ENCODE data around the gene OR8G1.
"Not testable (repeated sequence)": the region's sequence is repeated elsewhere in the genome, so short reads cannot be mapped to it uniquely, and the experiment has no call there.

Gene OR8G1

DNA sequence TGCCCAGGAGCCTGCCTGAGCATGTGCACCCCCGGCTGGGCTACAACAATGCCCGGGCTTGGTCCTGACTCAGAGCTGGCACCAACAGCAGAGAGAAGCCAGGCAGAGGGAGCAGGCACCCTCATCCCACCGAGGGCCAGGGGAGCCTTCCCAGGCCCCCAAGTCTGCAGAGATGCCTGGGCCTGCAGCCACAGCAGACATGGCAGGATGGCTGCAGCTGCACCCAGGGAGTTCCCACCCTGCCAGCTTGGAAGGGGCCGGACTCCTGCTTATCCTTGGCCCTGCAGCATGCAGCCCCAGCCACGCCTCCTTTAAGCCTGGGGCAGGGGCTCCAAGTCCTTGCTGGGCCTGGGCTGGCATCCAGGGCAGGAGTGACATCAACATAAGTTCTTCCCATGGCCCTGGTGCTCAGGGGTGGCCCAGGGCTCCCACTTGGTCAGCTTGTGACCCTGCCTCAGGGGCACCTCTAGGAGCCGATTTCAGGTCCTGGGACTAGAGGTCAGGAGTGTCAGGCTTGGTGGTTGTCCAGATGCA is 31.0 kb upstream of the OR8G1 start:
- Mint-ChIP-seq H3K4me1 (no peaks in the 10 kb centered on the region), H3K4me3 (no peak overlapping the region), H3K27ac (ENCODE audit: low read depth) (no peak overlapping the region), H3K27me3 (no peaks in the 10 kb centered on the region), H3K9me3 (no peaks in the 10 kb centered on the region), H3K36me3 (ENCODE audit: insufficient read depth) (no peaks in the 10 kb centered on the region)
- DNase-seq (ENCODE audit: low spot score in 2 of 2) (no peak), ATAC-seq (replicated peaks; ENCODE audit: extremely low read depth, poor library complexity, severe bottlenecking) (no peak)

DNA sequence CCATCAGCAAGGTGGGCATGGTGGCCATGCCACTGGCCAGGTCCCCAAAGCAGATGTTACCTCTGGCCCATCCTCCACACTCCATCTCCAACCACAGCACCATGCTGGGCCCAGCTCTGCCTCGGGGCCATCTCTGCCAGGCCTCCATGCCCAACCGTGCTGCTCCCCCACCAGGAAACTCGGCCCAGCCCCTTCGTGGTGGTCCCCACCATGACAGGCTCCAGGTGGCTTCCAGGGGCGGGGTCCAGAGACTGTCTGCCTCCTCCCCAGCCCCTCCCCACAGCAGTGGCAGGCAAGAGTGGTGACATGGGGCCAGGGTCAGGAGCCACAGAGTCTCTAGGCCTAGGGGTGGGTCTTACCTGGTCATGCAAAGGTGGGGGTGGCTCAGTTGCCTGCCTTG is 30.5 kb upstream of the OR8G1 start:
- ATAC-seq (replicated peaks; ENCODE audit: extremely low read depth, poor library complexity, severe bottlenecking) (no peak), DNase-seq (ENCODE audit: low spot score in 2 of 2) (no peak)
- Mint-ChIP-seq H3K27ac (ENCODE audit: low read depth) (no peak overlapping the region), H3K36me3 (ENCODE audit: insufficient read depth) (no peaks in the 10 kb centered on the region), H3K4me3 (no peak overlapping the region), H3K27me3 (no peaks in the 10 kb centered on the region), H3K4me1 (no peaks in the 10 kb centered on the region), H3K9me3 (no peaks in the 10 kb centered on the region)

DNA sequence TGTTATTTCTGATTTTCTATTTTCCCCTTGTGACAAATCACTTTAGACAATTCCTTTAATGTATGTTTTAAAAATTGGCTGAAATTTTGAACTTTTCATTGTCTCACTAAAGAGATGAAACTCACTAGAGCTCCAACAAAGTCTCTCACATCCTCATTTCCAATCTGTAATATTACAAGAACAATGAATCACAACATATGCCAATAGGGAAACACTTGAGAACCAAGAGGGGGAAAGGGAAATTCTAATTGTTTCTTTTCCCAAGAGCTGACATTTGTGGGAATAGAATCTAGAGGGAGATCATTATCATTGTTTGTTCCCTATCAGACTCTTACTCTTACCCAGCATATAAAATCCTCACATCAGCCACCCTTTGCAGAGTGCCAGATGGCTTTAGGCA is 29.6 kb upstream of the OR8G1 start:
- DNase-seq (ENCODE audit: low spot score in 2 of 2): no peak
- no peak overlapping the region for H3K4me3 Mint-ChIP-seq
- no peaks in the 10 kb centered on the region for H3K27me3 Mint-ChIP-seq
- no peaks in the 10 kb centered on the region for H3K9me3 Mint-ChIP-seq
- H3K27ac Mint-ChIP-seq (ENCODE audit: low read depth): no peak overlapping the region
- no peaks in the 10 kb centered on the region for H3K36me3 Mint-ChIP-seq (ENCODE audit: insufficient read depth)
- H3K4me1 Mint-ChIP-seq: no peaks in the 10 kb centered on the region
- ATAC-seq (replicated peaks; ENCODE audit: extremely low read depth, poor library complexity, severe bottlenecking): no peak

DNA sequence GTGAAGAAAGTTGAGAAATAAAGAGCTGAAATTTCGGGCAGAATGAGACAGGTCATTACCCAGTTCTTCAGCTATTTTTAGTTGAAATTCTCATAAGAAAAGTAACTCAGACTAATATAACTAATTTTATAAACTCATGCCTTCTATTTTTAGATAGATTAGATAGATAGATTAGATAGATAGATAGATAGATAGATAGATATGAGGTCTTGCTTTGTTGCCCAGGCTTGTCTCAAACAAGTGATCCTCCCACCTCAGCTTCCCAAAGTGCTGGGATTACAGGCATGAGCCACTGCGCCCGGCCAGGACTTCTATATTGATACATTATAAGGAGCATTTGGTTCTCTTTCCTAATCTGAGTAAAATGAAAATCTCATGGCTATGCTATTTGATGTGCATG is 26.9 kb upstream of the OR8G1 start:
- Mint-ChIP-seq H3K4me3 (no peak overlapping the region), H3K27me3 (no peaks in the 10 kb centered on the region), H3K27ac (ENCODE audit: low read depth) (no peak overlapping the region), H3K4me1 (no peaks in the 10 kb centered on the region), H3K36me3 (ENCODE audit: insufficient read depth) (no peaks in the 10 kb centered on the region), H3K9me3 (no peaks in the 10 kb centered on the region)
- DNase-seq (ENCODE audit: low spot score in 2 of 2) (no peak), ATAC-seq (replicated peaks; ENCODE audit: extremely low read depth, poor library complexity, severe bottlenecking) (no peak)

DNA sequence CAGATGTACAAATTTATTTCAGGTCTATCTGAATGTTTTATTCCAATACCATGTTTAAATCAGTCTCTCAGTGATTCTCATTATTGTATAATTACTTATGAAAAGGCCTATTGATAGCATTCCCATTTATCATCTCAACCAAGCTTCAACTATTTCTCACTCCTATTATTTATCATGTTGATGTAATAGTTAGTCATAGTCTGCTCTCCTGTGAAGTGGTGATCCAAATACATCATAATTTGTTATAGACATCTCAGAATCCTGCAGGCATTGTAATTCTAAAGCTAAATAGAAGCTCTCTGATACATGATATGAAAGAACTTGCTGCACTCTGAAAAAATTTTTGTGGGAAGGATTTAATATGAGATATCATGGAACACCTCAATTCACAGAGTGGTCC is 21.8 kb upstream of the OR8G1 start:
- Mint-ChIP-seq H3K4me1 (no peaks in the 10 kb centered on the region), H3K36me3 (ENCODE audit: insufficient read depth) (no peaks in the 10 kb centered on the region), H3K27ac (ENCODE audit: low read depth) (no peak overlapping the region), H3K4me3 (no peak overlapping the region), H3K27me3 (no peaks in the 10 kb centered on the region), H3K9me3 (no peaks in the 10 kb centered on the region)
- no peak for DNase-seq (ENCODE audit: low spot score in 2 of 2)
- ATAC-seq (replicated peaks; ENCODE audit: extremely low read depth, poor library complexity, severe bottlenecking): no peak

DNA sequence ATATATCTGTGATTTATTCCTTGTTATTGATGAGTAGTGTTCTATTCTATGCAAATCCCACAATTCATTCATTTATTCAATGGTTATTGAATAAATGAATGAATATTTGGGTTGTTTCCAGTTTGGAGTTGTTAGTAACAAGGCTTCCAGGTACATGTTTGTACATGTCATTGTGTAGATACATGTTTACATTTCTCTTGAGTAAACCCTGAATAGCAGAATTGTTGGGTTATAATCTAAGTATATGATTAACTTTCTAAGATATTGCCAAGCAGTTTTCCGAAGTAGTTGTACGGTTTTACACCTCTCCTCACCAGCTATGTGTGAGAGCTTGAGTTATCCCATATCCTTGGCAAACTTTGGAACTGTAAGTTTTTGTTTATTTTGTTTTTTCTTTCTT is 18.5 kb upstream of the OR8G1 start:
- Mint-ChIP-seq H3K36me3 (ENCODE audit: insufficient read depth) (no peaks in the 10 kb centered on the region), H3K27ac (ENCODE audit: low read depth) (no peak overlapping the region)

DNA sequence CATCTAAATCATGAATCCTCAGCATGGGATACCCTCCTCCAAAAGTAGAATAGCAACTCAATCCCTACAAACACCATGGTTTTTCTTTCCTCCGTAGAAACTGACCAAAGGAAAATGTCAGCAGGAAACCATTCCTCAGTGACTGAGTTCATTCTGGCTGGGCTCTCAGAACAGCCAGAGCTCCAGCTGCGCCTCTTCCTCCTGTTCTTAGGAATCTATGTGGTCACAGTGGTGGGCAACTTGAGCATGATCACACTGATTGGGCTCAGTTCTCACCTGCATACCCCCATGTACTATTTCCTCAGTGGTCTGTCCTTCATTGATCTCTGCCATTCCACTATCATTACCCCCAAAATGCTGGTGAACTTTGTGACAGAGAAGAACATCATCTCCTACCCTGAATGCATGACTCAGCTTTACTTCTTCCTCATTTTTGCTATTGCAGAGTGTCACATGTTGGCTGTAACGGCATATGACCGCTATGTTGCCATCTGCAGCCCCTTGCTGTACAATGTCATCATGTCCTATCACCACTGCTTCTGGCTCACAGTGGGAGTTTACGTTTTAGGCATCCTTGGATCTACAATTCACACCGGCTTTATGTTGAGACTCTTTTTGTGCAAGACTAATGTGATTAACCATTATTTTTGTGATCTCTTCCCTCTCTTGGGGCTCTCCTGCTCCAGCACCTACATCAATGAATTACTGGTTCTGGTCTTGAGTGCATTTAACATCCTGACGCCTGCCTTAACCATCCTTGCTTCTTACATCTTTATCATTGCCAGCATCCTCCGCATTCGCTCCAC is 16.1 kb upstream of the OR8G1 start:
- ATAC-seq (replicated peaks; ENCODE audit: extremely low read depth, poor library complexity, severe bottlenecking); DNase-seq (ENCODE audit: low spot score in 2 of 2); H3K36me3 Mint-ChIP-seq (ENCODE audit: insufficient read depth); H3K9me3 Mint-ChIP-seq; H3K4me3 Mint-ChIP-seq; H3K4me1 Mint-ChIP-seq; H3K27me3 Mint-ChIP-seq; H3K27ac Mint-ChIP-seq (ENCODE audit: low read depth): not testable (repeated sequence)

More for the DNA sequence above, 18.5 kb upstream of the OR8G1 start:
- DNase-seq (ENCODE audit: low spot score in 2 of 2) (no peak), ATAC-seq (replicated peaks; ENCODE audit: extremely low read depth, poor library complexity, severe bottlenecking) (no peak)
- H3K4me3 Mint-ChIP-seq: no peak overlapping the region
- H3K4me1 Mint-ChIP-seq: no peaks in the 10 kb centered on the region
- no peaks in the 10 kb centered on the region for H3K9me3 Mint-ChIP-seq
- peaks cover 9% of the 10 kb centered on the region for H3K27me3 Mint-ChIP-seq

DNA sequence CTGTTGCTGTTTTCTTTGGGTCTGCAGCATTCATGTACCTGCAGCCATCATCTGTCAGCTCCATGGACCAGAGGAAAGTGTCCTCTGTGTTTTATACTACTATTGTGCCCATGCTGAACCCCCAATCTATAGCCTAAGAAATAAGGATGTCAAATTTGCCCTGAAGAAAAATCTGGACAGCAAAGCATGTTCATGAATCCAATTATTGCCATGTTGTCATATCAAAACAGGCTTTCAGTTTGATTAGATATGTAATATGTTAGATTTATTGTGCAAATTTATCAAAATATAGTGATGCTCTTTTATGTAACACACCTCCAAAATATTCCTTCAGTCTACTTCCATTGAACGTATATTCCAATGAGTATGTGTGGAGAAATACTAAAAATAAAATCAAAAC is 15.4 kb upstream of the OR8G1 start:
- no peaks in the 10 kb centered on the region for H3K36me3 Mint-ChIP-seq (ENCODE audit: insufficient read depth)
- H3K4me3 Mint-ChIP-seq: no peak overlapping the region
- H3K4me1 Mint-ChIP-seq: no peaks in the 10 kb centered on the region
- no peaks in the 10 kb centered on the region for H3K9me3 Mint-ChIP-seq
- no peak for ATAC-seq (replicated peaks; ENCODE audit: extremely low read depth, poor library complexity, severe bottlenecking)
- H3K27me3 Mint-ChIP-seq: peaks cover 9% of the 10 kb centered on the region
- DNase-seq (ENCODE audit: low spot score in 2 of 2): no peak
- no peak overlapping the region for H3K27ac Mint-ChIP-seq (ENCODE audit: low read depth)

DNA sequence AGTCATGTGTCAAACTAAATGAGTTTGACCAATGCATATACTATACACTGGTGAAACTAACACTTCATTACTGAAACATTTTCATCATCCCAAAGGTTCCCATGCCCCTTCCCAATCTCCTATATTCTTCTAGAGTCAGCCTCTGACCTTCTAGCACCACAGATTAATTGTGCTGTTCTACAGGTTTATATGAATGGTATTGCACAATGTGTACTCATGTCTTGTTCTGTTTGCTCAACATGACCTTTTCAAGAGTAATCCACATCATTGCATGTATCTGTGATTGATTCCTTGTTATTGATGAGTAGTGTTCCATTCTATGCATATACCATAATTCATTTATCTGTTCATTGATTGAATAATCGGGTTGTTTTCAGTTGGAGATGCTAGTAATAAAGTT is 7.5 kb upstream of the OR8G1 start:
- Mint-ChIP-seq H3K9me3 (no peaks in the 10 kb centered on the region), H3K4me1 (no peaks in the 10 kb centered on the region), H3K4me3 (no peak overlapping the region), H3K27ac (ENCODE audit: low read depth) (no peak overlapping the region), H3K36me3 (ENCODE audit: insufficient read depth) (no peaks in the 10 kb centered on the region), H3K27me3 (no peaks in the 10 kb centered on the region)
- DNase-seq (ENCODE audit: low spot score in 2 of 2) (no peak), ATAC-seq (replicated peaks; ENCODE audit: extremely low read depth, poor library complexity, severe bottlenecking) (no peak)

DNA sequence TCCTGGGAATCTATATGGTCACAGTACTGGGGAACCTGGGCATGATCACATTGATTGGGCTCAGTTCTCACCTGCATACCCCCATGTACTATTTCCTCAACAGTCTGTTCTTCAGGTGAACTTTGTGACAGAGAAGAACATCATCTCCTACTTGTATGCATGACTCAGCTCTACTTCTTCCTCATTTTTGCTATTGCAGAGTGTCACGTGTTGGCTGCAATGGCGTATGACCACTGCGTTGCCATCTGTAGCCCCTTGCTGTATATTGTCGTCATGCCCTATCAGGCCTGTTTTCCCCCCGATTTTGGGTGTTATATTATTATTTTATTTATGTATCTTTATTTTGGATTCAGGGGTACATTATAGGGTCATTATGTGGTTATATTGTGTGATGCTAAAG is 2.4 kb upstream of the OR8G1 start:
- ATAC-seq (replicated peaks; ENCODE audit: extremely low read depth, poor library complexity, severe bottlenecking) (no peak), DNase-seq (ENCODE audit: low spot score in 2 of 2) (no peak)
- Mint-ChIP-seq H3K4me3 (no peak overlapping the region), H3K27ac (ENCODE audit: low read depth) (no peak overlapping the region), H3K36me3 (ENCODE audit: insufficient read depth) (no peaks in the 10 kb centered on the region), H3K27me3 (no peaks in the 10 kb centered on the region), H3K9me3 (peaks cover under 1% of the 10 kb centered on the region), H3K4me1 (no peaks in the 10 kb centered on the region)

DNA sequence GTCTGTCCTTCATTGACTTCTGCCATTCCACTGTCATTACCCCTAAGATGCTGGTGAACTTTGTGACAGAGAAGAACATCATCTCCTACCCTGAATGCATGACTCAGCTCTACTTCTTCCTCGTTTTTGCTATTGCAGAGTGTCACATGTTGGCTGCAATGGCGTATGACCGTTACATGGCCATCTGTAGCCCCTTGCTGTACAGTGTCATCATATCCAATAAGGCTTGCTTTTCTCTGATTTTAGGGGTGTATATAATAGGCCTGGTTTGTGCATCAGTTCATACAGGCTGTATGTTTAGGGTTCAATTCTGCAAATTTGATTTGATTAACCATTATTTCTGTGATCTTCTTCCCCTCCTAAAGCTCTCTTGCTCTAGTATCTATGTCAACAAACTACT is 9.0 kb downstream of the OR8G1 start:
- not testable (repeated sequence) for H3K4me1 Mint-ChIP-seq; H3K4me3 Mint-ChIP-seq; DNase-seq (ENCODE audit: low spot score in 2 of 2); ATAC-seq (replicated peaks; ENCODE audit: extremely low read depth, poor library complexity, severe bottlenecking); H3K36me3 Mint-ChIP-seq (ENCODE audit: insufficient read depth); H3K27ac Mint-ChIP-seq (ENCODE audit: low read depth); H3K9me3 Mint-ChIP-seq; H3K27me3 Mint-ChIP-seq

DNA sequence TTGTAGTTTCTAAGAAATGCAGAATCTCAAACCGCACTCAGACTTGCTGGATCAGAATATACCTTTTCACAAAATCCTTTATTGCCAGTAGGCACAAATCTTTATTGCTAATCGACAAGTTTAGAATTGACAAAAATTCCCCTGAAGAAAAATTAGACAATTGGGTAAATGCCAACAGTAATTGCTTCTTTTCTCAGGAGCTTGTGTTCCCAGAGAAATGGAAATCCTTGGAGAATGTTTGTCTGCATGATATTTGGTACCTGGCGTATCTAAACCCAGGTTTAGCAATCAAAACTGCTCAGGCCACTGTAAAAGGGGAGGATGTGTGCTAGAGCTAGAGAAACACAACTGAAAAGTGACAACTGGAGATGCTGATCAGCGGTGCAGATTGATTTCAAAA is 15.2 kb downstream of the OR8G1 start, which contains the start of gene OR8G5:
Gene OR8G5, plus strand, starts transcription at position 301 of the 400 bp plus-strand sequence. CDS start 8,556 bp downstream, outside the sequence.
- H3K36me3 Mint-ChIP-seq (ENCODE audit: insufficient read depth): no peaks in the 10 kb centered on the region
- no peaks in the 10 kb centered on the region for H3K4me1 Mint-ChIP-seq

DNA sequence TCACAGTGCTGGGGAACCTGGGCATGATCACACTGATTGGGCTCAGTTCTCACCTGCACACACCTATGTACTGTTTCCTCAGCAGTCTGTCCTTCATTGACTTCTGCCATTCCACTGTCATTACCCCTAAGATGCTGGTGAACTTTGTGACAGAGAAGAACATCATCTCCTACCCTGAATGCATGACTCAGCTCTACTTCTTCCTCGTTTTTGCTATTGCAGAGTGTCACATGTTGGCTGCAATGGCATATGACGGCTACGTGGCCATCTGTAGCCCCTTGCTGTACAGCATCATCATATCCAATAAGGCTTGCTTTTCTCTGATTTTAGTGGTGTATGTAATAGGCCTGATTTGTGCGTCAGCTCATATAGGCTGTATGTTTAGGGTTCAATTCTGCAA is 24.1 kb downstream of the OR8G1 start:
- not testable (repeated sequence) for H3K27me3 Mint-ChIP-seq; H3K36me3 Mint-ChIP-seq (ENCODE audit: insufficient read depth); ATAC-seq (replicated peaks; ENCODE audit: extremely low read depth, poor library complexity, severe bottlenecking); H3K4me1 Mint-ChIP-seq; H3K4me3 Mint-ChIP-seq; DNase-seq (ENCODE audit: low spot score in 2 of 2); H3K27ac Mint-ChIP-seq (ENCODE audit: low read depth)
- peaks cover 11% of the 10 kb centered on the region for H3K9me3 Mint-ChIP-seq

More for the DNA sequence above, 15.2 kb downstream of the OR8G1 start, which contains the start of gene OR8G5:
- no peak for DNase-seq (ENCODE audit: low spot score in 2 of 2)
- Mint-ChIP-seq H3K9me3 (no peaks in the 10 kb centered on the region), H3K4me3 (no peak within 1 kb of the TSS), H3K27ac (ENCODE audit: low read depth) (no peak within 1 kb of the TSS), H3K27me3 (no peaks in the 10 kb centered on the region)
- no peak for ATAC-seq (replicated peaks; ENCODE audit: extremely low read depth, poor library complexity, severe bottlenecking)
